Activated gamma-delta T cell treated with anti-CD3 and anti-CD28 coated beads, Interleukin-2, amount 50 U/mL, for 16 hours (primary cell): ENCODE measurements around the gene GCN1.

Experiments
- DNase-seq: peaks from one replicate; pipeline ENCODE4 v3.0.0-alpha.2; 2020; ENCODE audit warnings: low read depth

The GCN1 gene

DNA sequence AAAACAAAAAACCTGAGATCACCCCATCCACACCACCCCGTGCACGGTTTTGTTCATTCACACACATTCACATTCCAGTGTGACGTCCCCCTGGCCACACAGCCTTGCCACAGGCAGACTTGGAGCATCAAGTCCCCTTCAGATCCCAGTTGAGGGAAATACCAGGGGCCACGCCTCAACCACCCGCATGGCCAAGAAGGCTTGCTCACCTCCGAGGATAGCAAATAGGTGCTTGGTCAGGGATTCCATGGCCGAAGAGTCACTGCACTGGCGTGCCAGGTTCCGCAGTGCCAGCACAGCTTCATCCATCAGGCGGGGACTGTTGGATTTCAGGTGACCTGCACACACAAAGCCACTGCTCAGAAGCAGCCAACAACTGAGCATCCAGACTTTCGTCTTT is 19.0 kb downstream of the GCN1 start:
- DNase-seq, result no peak

DNA sequence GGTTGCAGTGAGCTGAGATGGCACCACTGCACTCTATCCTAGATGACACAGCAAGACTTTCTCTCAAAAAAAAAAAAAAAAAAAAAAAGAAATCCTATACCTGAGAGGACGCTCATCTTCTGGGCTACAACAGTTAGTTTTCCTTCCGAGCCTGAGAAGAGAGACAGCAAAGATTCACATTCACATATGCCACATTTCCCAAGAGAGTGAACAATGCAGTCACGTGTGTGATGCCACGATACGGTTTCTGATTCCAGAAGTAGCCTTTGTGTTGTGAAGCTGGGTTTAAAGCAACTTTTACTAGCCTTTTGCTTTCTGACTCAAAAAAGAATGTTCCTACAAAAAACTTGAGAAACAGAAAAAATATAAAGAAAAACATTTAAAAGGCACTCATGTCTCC is 19.5 kb downstream of the GCN1 start:
- no peak for DNase-seq

DNA sequence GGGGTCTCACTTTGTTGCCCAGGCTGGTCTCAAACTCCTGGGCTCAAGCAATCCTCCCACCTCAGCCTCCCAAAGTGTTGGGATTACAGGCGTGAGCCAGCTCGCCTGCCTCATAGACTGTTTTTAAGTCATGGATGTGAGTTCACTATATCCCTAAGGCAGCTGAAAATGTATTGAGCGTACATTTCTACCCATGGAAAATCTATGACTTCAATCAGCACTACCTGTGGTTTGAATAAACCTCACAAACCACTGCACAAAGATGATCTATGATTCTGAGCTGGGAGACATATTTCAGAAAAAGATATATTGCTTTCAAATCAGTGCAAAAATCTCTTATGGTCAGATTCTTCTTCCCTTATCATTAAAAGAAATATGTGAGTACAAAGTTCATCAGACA is 22.5 kb downstream of the GCN1 start:
- DNase-seq, result no peak

DNA sequence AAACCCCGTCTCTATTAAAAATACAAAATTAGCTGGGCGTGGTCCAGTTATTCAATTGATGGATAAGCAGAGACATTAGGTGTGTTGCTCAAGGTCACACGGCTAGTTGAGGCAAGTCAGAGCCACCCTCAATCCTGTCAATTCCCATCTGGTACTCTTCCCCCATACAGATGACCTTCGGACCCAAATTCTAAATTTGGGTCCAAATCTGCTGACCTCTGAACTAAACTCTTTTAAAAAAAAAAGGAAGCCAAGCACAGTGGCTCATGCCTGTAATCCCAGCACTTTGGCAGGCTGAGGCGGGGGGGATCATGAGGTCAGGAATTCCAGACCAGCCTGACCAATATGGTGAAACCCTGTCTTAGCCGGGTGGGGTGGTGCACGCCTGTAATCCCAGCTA is 23.9 kb downstream of the GCN1 start:
- DNase-seq, result no peak

DNA sequence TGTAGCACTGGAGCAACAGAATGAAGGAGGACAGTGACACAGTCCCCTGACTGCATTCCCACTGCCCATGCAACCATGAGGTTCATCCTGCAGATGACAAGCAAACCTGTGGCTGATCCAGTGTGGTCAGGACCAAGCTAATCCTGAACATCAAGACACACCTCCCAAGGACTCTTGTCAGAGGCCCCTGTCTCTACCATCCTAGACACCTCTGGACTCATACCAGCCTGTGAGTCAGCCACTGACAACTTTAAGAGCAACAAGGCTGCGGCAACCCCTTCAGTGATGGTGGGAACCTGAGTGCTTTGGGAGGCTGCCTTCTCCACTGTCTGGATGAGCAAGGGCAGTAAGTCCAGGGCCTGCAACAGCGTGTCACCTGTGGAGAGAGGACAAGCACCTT is 24.6 kb downstream of the GCN1 start:
- DNase-seq, result no peak

DNA sequence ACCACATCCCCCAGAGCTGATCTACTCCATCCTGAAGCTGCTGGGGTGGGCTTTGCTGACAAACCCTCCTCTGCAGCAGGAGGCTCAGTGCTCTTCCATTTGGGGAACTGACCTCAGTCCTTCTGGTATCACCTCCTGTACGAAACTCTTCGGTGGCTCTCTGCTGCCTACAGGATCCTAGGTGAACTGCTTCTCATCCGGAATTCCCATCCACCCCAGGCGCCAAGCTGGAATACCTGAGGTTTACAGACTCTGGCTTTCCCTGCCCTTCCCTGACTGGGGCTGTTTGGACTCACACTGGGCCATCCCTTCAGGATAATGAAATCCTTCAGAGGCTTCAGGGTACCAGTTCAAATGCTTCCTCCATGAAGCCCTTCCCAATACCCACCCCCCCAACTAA is 26.2 kb downstream of the GCN1 start:
- DNase-seq, result no peak

DNA sequence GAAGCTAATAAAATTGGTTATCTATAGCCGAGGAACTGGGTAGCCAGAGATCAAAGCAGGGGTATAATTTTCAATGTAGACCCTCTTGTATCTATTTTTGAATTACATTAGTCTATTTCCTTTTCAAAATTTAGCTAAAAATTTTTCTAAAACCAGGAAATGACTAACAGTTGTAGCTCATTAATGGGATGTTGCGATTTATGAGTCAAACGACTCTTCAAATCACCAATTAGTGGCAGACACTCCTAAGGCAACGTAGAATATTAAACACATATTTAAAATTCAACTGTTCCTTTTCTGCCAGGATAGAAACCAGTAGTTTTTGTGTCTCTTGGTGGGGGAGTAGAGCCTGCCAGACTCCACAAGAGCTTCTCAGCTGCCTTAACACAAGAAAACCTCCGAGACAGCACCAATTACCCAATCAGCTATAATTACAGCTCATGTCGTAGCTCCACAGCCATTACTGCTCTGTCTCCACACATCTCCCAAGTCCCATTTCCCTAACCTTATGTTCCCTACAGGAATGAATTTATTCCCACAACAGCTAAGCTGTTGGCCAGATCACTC is 26.9 kb downstream of the GCN1 start:
- no peak for DNase-seq

DNA sequence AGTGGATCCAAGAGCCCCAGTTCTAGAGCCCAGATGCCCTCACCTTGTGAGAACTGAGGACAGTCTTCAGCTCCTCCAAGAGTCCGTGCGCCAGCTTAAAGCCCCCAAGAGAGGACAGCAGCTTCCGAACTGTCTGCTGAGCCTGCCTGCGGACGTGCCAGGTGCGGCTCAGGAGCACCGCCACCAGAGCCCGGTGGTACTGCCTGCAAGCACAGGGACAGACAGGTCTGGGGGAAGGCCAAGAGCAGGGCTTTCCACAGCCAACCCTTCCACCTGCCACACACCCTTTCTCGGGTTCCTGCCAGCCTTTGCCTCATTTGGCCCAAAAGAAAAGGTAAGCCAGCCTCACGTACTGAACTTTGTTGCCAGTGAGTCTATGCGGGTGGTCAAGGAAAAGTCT is 30.2 kb downstream of the GCN1 start:
- no peak for DNase-seq

DNA sequence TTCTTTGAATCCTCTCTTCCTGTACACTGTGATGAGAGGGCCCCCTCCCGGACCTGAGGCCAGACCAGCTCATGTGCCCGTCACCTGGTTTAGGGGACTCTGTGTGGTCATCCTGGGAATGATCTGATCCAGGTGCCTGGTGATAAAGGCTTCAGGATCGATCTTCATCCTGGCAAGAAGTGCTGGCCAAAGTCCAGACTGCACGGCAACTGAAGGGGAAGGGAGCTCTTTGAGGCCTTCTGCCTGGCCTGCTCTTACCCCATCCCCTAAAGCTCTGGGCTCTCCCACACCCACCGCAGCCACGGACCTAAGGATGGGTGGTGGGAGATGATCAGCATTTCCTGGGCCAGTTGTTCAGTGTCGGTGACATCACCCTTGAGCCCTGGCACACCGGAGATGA is 31.8 kb downstream of the GCN1 start:
- no peak for DNase-seq

DNA sequence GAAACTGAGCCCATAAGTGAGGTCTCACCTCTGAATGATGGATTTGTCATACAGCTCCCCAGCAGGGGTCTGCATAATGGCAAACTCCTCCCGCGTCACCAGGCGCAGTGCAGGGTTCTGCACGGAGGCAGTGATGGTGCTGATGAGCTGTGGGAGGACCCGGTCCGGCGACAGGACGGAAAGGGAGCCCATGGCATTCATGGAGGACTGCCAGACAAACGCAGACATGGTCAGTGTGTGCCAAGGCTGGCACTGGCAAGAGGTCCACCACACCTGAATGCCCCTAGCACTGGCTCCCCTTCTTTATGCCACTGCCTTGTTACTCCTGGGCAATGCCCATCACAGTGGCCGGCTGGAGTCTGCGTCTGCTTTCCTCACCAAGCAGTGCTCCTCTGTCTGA is 32.7 kb downstream of the GCN1 start:
- DNase-seq, result no peak

DNA sequence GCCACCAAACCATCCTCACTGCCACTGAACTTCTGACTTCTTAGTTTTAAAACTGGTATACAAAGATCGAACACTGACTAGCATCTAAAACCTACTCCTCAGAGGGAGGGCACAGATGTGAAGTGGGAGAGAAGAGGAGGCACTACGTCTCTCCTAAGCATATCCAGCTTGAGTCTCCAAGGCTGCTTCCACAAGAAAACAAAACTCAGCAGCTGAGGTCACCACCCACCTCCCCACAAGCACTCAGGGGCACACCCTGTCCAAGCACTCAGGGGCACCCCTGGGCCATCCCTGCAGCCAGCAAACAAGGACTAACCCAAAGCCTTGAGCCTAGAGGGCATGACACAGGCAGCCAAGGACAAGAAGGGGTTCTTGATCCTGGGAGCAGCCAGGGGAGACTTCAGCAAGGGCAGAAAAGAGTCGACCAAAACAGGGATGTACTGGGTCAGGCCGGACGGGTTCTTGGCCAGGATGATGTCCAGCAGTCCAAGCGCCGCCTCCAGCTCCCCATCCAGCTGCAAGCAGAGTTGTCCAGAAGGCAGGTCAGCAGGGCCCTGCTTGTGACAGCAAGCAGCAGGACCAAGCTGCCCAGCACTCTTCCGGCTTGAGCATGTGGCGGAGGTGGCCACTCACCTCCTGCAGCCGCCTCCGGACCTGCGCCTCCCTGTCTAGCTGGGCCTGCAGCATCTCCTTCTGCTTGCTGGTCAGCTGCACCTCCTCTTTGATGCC is 34.8 kb downstream of the GCN1 start:
- DNase-seq, result no peak

DNA sequence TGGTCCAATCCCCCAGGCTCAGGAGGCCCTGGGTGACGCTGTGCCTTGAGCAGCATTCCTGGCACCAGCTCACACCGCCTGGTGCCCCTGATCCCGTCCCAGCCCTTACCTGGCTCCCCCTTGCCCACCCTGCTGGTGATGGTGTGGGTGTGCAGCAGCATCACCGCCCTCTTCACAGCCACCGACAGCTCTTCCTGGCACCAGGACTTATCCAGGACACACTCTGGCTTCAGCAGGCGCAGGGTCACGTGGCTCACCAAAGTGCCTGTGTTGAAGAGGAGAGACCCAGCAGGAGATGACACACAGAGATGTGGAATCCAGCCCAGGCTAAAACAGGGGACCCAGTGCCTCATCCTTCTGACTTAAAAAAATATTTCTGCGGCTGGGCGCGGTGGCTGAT is 36.2 kb downstream of the GCN1 start:
- DNase-seq, result no peak

DNA sequence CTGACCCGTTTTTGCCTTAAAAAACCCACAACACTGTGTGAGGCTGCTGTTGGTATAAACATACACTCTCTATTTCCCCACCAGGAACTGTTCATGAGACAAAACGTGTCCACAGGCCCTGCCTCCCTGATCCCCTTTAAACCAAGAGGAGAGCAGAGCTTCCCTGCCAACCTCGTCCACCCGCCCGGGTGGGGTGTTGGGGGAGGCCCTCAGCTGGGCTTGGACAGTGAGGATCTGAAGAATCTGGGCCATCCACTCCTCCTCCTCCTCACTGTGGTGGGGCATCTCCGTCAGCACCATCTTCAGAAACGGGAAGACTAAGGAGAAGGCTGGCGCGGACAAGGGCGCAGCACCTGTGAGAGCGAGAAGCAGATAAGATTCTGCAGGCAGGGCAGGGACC is 36.8 kb downstream of the GCN1 start:
- DNase-seq, result no peak

DNA sequence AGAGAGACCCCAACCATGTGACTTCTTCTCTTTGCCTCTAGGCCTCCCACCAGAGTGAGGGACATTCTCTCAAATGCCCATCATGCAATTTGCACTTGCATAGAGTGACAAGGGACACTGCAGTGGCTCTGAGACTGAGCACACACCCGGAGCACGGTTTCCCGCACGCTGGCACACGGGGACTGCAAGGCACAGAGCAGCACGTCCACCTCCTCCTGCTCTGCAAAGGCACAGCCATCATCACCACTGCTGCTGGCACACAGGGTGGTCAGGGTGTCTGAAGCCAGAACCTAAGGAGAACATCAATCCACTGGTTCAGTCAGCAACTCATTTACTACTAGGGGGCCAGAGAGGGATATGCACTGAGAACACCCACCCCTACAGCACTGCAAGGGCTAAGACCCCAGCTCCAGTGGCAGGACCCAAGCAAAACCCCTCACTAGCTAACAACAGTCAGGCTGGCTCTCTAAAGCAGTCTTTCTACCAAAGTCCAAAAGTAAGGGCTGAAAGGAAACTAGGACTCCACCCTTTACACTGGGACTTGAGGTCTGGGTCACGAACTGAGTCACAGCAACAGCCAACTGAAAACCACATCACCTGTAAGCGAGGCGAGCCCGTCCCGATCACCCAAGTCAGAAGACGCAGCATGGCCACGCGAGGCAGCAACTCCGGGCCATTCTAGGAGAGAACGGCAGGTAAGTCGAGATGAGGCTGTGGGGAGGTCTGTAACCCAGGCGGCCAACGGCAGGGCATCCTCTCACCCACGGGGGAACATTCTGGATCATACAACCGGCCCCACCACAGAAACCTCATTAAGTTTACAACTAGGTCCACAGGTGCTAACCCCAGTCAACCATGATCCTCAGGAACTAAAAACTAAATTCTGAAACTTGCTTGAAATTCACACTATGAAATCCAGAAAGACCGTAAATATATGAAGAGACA is 37.9 kb downstream of the GCN1 start:
- no peak for DNase-seq

DNA sequence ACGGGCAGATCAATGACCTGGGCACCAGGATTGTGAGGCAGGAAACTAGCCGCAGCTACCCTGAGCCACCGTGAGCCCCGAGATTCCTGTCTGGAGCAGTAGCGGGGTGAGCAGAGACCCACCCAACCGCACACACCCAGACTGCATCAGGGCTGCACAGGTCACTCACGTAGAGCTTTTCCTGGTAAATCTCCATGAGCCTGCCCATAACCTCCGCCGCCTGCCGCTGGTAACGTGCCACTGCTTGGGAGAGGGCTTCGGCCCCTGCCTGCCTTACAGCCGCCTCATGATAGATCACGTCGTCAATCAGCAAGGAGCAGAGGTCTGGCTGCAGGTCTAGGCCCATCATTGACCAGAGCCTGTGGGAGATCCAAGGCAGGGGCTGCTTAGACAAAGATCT is 39.4 kb downstream of the GCN1 start:
- no peak for DNase-seq

DNA sequence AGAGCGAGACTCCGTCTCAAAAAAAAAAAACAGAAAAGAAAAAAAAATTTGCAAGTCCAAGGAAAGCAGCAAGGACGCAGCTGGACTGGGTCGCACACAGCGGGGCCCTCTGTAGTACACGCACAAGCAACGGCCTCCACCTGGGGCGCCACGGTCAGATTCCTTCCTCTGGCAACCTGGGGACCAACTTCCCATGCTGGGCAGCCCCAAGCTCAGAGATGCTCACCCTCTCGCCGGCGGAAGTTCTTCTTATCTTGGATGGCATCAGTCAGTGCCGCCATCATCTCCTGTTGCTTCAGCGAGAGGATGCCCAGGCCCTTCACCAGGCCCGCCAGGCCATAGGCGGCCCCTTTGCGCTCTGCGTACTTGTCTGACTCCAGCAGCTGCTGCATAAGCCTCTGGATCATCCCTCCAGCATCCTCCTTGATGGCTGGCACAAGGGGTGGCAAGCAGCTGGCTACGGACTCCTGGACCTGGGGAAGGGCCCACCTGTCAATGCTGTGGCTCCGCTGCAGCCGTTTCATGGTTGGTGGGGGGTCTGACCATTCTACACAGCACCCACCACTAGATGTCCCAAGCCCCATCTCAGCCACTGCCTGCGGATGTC is 43.5 kb downstream of the GCN1 start:
- no peak for DNase-seq

DNA sequence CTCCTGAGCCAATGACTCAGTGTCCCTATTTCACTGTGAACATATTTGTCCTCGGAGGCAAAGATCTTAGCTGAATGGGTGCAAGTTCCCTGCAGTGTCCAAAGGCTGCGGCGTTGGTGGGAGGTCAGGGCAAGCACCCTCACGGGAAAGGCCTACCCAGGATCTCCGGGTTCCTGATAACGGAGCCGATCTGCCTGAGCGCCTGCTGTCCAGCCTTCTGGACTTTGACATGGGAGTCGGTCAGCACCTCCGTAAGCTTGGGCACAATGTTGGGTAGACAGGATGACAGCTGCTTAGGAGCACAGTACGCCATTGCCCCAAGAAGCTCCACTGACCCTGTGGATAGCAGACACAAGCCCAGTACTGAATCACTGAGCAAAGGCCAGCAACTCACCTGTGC is 46.5 kb downstream of the GCN1 start:
- no peak for DNase-seq

DNA sequence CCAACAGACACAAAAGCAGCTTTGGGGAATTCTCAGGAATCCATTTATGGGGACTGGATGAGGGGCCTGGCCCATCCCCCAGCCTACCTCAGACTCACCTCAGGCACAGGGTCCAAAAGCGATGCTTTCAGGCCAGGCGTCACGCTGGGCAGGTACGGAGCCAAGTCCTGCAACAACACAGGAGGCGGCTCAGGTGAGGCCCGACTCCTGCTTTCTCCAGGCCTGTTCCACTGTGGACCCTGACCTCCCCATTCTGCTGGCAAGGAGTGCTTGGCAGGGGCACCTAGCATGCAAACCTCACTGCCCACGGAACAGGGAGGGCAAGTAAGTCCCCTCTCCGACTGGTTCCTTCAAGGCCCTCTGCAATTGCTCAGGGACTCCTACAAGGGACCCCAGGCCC is 49.4 kb downstream of the GCN1 start:
- DNase-seq, result no peak

DNA sequence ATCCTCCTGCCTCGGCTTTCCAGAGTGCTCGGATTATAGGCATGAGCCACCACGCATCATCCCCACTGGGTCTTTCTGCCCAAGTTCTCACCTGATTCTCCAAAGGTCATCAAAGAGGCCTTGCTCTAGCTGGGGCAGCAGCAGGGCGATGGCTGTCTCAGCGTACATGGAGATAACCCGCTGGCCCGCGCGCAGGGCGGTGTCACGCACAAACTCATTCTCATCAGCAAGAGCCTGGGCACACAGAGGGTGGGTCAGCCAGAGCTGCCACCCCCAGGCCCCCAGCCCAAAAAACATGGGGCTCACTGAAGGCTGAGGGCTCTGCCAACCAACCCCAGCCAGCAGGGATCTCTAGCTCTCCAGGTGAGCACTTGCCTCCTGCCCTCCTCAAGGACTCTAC is 50.3 kb downstream of the GCN1 start:
- DNase-seq, result no peak

DNA sequence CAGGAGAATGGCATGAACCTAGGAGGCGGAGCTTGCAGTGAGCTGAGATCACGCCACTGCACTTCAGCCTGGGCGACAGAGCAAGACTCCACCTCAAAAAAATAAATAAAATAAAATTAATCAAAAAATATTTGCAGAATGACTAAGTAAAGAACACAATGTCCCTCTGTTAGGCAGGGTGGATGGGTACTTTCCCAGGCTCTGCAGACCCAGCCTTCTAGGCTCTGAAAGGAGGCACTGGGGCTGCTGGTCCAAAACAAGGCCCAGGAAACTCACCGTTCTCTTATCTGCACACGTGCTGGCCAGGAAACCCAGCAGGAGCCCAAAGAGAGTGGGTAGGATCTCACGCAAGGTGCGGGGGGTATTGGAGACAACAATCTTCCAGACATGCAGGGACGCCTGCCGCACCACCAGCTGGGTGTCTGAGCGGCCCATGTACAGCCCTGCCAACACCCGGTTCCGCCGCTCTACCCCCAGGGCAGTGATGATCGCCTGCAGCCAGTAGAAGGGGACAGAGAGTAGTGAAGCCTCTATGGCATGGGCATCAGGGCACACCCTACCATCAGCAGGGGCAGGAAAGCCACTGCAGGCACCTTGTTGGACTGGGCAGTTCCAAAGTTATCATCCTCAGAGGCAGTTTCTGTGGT is 52.2 kb downstream of the GCN1 start:
- no peak for DNase-seq

DNA sequence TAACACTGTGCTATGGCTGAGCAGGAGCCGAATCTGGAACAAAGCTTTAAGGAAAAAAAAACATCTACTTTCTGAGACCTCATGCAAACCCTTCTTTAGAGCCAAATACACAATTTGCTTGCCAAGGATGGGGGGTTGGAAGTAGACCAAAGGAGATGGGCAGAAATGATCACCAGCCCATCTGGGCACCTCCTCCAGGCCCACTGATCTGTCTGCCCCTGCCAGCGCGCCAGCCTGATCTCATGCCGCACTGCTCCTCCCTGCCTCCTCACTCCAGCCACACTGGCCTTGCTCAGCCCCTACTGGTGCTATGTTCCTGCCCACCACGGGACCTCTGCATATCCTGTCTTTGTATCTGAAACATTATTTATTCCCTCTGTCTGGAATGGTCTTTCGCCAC is 53.2 kb downstream of the GCN1 start:
- no peak for DNase-seq

DNA sequence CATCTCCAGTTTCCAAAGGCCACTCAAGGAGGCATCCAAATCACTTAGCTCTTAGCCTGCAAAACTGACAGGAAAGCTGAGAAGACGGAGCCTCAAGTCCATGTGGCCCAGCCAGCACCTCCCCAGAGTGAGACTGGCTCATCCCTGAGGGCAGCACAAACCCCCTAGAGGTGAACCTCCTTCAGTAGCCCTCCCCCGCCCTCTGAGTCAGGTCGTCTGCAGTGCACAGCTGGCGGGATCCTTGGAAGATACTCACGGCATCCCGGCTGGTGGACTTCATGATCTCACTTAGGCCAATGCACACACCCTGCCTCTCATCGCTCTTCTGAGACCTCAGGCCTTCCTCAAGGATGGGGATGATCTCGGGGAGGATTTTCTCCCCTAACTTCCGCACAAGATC is 53.9 kb downstream of the GCN1 start:
- DNase-seq, result no peak
